B cell (primary cell): ENCODE measurements around the gene UCK1. TPM values are rescaled to one million over a fixed set of nuclear protein-coding genes. Genes with fewer than 3 reads are reported as not detected.

Experiments used
- ATAC-seq: fragments of 200-7000 bp; cut with Tn5 transposase; one replicate; pipeline ENCODE4 v1.10.0; 2021; ENCODE audit warnings: low read depth, mild to moderate bottlenecking, moderate number of reproducible peaks, moderate library complexity
- CTCF ChIA-PET: fragments of 350-600 bp; sonication (Branson Sonifier 250); formaldehyde crosslinking; loops from one replicate; lab custom pipeline; 2021; ENCODE audit warnings: antibody characterized with exemption, inconsistent platforms; lab: Charles Lee
- POLR2A ChIA-PET: fragments of 350-600 bp; sonication (Branson Sonifier 250); formaldehyde crosslinking; loops from one replicate; lab custom pipeline; 2021; ENCODE audit warnings: antibody characterized with exemption; lab: Charles Lee
- DNase-seq: peaks from one replicate; pipeline ENCODE4 v3.0.0; 2013
- H2AFZ ChIP-seq: 2 replicates; pipeline ENCODE4 v1.6.1; 2012; ENCODE audit warnings: mild to moderate bottlenecking, low read depth, low read length; ENCODE audit not compliant: insufficient read depth, poor library complexity, severe bottlenecking
- H3K27ac ChIP-seq, 2 donors: 1 replicate in 1 of 2; 2 replicates in 1 of 2; pipeline ENCODE4 v1.5.1; 2012 to 2013; ENCODE audit warnings: low read length in 2 of 2, mild to moderate bottlenecking in 2 of 2, moderate library complexity in 1 of 2
- H3K27me3 ChIP-seq, 4 experiments: fragments of 200-600 bp in 1 of 4; sonication (generic) in 1 of 4; replicated peaks in 1 of 4; 1 replicate in 2 of 4; 2 replicates in 2 of 4; pipeline versions ENCODE4 v1.6.1 to v1.7.0; 2013 to 2016; ENCODE audit warnings: low read length in 3 of 4, mild to moderate bottlenecking in 2 of 4, mixed read lengths in 1 of 4, moderate library complexity in 1 of 4; ENCODE audit not compliant: insufficient read depth in 4 of 4, control insufficient read depth in 3 of 4; ENCODE audit errors: control extremely low read depth in 1 of 4
- H3K36me3 ChIP-seq, 2 experiments: replicated peaks in 1 of 2; 1 replicate in 1 of 2; 2 replicates in 1 of 2; pipeline versions ENCODE4 v1.6.1 to v1.7.1; 2013; ENCODE audit warnings: low read length in 1 of 2; ENCODE audit not compliant: insufficient read depth in 2 of 2, control insufficient read depth in 1 of 2; ENCODE audit errors: control extremely low read depth in 1 of 2, extremely low read depth in 1 of 2
- H3K4me1 ChIP-seq, 2 donors: fragments of 200-600 bp in 1 of 2; sonication (generic) in 1 of 2; 1 replicate in 1 of 2; 2 replicates in 1 of 2; pipeline versions ENCODE4 v1.5.1 to v1.6.1; 2013 to 2017; ENCODE audit warnings: low read length in 2 of 2; ENCODE audit not compliant: control insufficient read depth in 2 of 2, insufficient read depth in 2 of 2
- H3K4me2 ChIP-seq: replicated peaks from 2 replicates; pipeline ENCODE3; 2012; ENCODE audit warnings: mild to moderate bottlenecking, low read depth, low read length; ENCODE audit not compliant: poor library complexity, severe bottlenecking
- H3K4me3 ChIP-seq, 5 experiments: fragments of 200-600 bp in 1 of 5; sonication (generic) in 1 of 5; 1 replicate in 3 of 5; 2 replicates in 2 of 5; pipeline versions ENCODE4 v1.5.1 to v1.7.0; 2011 to 2016; ENCODE audit warnings: low read length in 4 of 5, mild to moderate bottlenecking in 4 of 5, low read depth in 2 of 5, control low read depth in 1 of 5, moderate library complexity in 1 of 5; ENCODE audit not compliant: insufficient read depth in 1 of 5; ENCODE audit errors: control extremely low read depth in 1 of 5, extremely low read depth in 1 of 5
- H3K79me2 ChIP-seq: fragments of 200-600 bp; sonication (generic); one replicate; pipeline ENCODE4 v1.6.0; 2016; ENCODE audit warnings: low read length; ENCODE audit not compliant: control insufficient read depth, insufficient read depth
- H3K9ac ChIP-seq: fragments of 200-600 bp; sonication (generic); 2 replicates; pipeline ENCODE4 v1.6.1; 2017; ENCODE audit warnings: mild to moderate bottlenecking, low read length, moderate library complexity
- H3K9me3 ChIP-seq, 3 donors: one replicate each; pipeline versions ENCODE4 v1.6.1 to v1.7.1; 2013; ENCODE audit warnings: low read length in 2 of 3; ENCODE audit not compliant: control insufficient read depth in 2 of 3, insufficient read depth in 1 of 3; ENCODE audit errors: control extremely low read depth in 1 of 3
- H4K20me1 ChIP-seq: 2 replicates; pipeline ENCODE4 v1.6.0; 2012; ENCODE audit warnings: mild to moderate bottlenecking, low read length; ENCODE audit not compliant: insufficient read depth, control insufficient read depth, poor library complexity, severe bottlenecking
- H3K27ac Mint-ChIP-seq: one replicate; pipeline ENCODE4 v1.8.0; 2021; ENCODE audit warnings: mixed read lengths
- H3K27me3 Mint-ChIP-seq: one replicate; pipeline ENCODE4 v1.8.0; 2021; ENCODE audit warnings: mixed read lengths
- H3K4me1 Mint-ChIP-seq: one replicate; pipeline ENCODE4 v1.8.0; 2021; ENCODE audit warnings: mixed read lengths
- H3K4me3 Mint-ChIP-seq: one replicate; pipeline ENCODE4 v1.8.0; 2021; ENCODE audit warnings: mixed read lengths
- H3K9me3 Mint-ChIP-seq: one replicate; pipeline ENCODE4 v1.8.0; 2022; ENCODE audit warnings: mixed read lengths; ENCODE audit not compliant: insufficient read depth
- EZH2 ChIP-seq: IDR thresholded peaks from 2 replicates; pipeline ENCODE4 v1.6.1; 2012; ENCODE audit warnings: borderline replicate concordance, low read depth, mild to moderate bottlenecking, moderate library complexity, low read length; ENCODE audit not compliant: insufficient read depth, poor library complexity, severe bottlenecking
- WGBS: methylation state at CpG from one replicate; pipeline ENCODE4 v1.1.5; 2013; ENCODE audit warnings: missing lambda C conversion rate; ENCODE audit not compliant: insufficient coverage; 5-methylcytosine and 5-hydroxymethylcytosine counted together
- intact Hi-C: fragments of 100-400 bp; cut with micrococcal nuclease; formaldehyde crosslinking; loops from one replicate; pipeline ENCODE4 v1.10.0; 2022
- polyA plus RNA-seq: library from polyadenylated mRNA; depleted of rRNA; stranded (reverse); fragments of >200 nt; gene quantifications from 2 replicates; pipeline ENCODE4 v1.2.3, GENCODE V29; 2012
- total RNA-seq, 2 donors: library from RNA; stranded (reverse); fragments of 120-200 nt in 1 of 2; gene quantifications; 1 replicate in 1 of 2; 2 replicates in 1 of 2; pipeline versions ENCODE4 v1.2.3 to v1.2.4, GENCODE V29; 2013 to 2022
- TF ChIP-seq, protein P1 (sequence below): fragments of 200-600 bp; IDR thresholded peaks from one replicate; pipeline ENCODE4 v1.8.0; 2022; ENCODE audit warnings: antibody characterized with exemption, mild to moderate bottlenecking

UCK1 gene
- total and polyA plus RNA-seq, 2 donors (not counting 1 experiment from before 2014, with no cell fraction given) = 25.3 to 39.3 TPM

DNA sequence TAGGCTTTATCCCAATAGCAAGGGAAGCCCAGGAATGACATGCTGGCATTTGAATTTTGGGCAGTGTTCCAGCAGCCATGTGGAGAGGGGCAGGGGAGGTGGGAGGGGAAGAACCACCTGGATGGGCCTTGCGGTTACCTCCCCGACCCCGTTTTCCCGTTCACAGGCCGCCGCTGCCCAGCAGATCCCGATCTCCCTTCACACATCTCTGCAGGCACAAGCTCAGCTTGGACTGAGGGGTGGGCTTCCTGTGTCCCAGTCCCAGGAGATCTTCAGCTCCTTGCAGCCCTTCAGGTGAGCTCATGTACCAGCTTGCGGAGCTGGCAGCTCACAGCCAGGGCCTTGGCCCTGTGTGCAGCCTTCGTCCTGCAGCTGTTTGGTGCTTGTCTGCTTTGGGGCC is 44.1 kb downstream of the UCK1 start:
- no peak overlapping the region for H3K27ac Mint-ChIP-seq
- no peaks in the 10 kb centered on the region for H3K9me3 Mint-ChIP-seq
- intact Hi-C loops = no loop called here
- Histone ChIP-seq H3K27me3 (no peaks in the 10 kb centered on the region), H3K4me2 (no peak overlapping the region), H2AFZ (no peak overlapping the region), H3K27ac (no peak overlapping the region), H3K9ac (no peak overlapping the region), H3K9me3 (no peaks in the 10 kb centered on the region), H4K20me1 (peaks cover 89% of the 10 kb centered on the region), H3K79me2 (peaks cover 40% of the 10 kb centered on the region), H3K4me1 (no peaks in the 10 kb centered on the region), H3K4me3 (no peak overlapping the region), H3K36me3 (peaks cover 6 to 98% of the 10 kb centered on the region in 2 experiments)
- no peaks in the 10 kb centered on the region for H3K4me1 Mint-ChIP-seq
- ChIA-PET CTCF (interaction anchor here (1.3 kb wide), 1 partner anchor 10 kb away, joined by 3 read pairs; no protein-coding TSS in a partner anchor), POLR2A (no interaction called here)
- no peaks in the 10 kb centered on the region for H3K27me3 Mint-ChIP-seq
- TF ChIP-seq EZH2 = no peak
- TF ChIP-seq, protein P1, sequence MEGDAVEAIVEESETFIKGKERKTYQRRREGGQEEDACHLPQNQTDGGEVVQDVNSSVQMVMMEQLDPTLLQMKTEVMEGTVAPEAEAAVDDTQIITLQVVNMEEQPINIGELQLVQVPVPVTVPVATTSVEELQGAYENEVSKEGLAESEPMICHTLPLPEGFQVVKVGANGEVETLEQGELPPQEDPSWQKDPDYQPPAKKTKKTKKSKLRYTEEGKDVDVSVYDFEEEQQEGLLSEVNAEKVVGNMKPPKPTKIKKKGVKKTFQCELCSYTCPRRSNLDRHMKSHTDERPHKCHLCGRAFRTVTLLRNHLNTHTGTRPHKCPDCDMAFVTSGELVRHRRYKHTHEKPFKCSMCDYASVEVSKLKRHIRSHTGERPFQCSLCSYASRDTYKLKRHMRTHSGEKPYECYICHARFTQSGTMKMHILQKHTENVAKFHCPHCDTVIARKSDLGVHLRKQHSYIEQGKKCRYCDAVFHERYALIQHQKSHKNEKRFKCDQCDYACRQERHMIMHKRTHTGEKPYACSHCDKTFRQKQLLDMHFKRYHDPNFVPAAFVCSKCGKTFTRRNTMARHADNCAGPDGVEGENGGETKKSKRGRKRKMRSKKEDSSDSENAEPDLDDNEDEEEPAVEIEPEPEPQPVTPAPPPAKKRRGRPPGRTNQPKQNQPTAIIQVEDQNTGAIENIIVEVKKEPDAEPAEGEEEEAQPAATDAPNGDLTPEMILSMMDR = no peak
- DNase-seq = no peak
- H3K4me3 Mint-ChIP-seq = no peak overlapping the region
- no peak for ATAC-seq
- 100% methylated on average over 9 of the region's 9 CpGs for WGBS

DNA sequence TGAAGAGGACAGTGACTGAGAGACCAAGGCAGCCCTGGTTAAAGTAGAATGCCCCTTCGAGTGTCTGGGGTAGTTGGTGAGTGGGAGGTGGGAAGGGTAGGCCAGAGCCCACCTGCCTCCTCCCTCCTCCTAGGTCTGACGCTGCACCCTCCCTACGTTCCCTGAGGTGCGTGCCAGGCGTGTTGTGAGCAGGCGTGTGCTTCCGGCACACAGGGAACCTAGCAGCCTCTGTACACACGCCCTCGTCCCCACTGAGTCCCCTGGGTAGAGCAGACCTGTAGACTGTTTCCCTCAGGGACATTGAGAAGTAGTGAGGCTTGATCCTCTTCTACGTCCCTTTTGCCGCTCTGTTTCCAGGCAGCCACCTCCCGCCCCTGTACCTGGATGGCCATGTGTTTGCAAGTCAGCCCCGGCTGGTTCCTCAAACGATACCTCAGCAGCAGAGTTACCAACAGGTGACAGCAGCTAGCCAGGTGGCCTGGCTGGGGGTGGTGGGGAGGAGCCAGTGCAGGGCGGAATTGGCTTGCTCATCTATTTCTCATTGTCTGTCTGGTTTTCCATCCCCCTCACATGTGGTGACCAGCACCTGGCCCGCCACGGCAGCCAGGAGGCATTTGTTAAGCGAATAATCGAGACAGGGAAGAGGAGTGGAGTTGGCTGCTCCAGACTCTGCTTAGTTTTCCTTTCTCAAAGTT is 45.2 kb downstream of the UCK1 start:
- Mint-ChIP-seq H3K4me1 (no peaks in the 10 kb centered on the region), H3K9me3 (no peaks in the 10 kb centered on the region), H3K27ac (no peak overlapping the region), H3K27me3 (no peaks in the 10 kb centered on the region), H3K4me3 (no peak overlapping the region)
- Histone ChIP-seq H3K36me3 (peaks cover 3 to 93% of the 10 kb centered on the region in 2 experiments), H4K20me1 (peaks cover 86% of the 10 kb centered on the region), H3K4me2 (no peak overlapping the region), H3K79me2 (peaks cover 31% of the 10 kb centered on the region), H3K9me3 (no peaks in the 10 kb centered on the region), H3K4me3 (no peak overlapping the region), H3K4me1 (no peaks in the 10 kb centered on the region), H3K27ac (no peak overlapping the region), H2AFZ (no peak overlapping the region), H3K27me3 (no peaks in the 10 kb centered on the region), H3K9ac (no peak overlapping the region)
- ATAC-seq (no peak), DNase-seq (no peak)
- WGBS = 86% methylated on average over 12 of the region's 19 CpGs
- intact Hi-C loops = no loop called here
- ChIA-PET POLR2A (no interaction called here), CTCF (no interaction called here)
- no peak for TF ChIP-seq EZH2
- TF ChIP-seq, protein P1 = no peak
